ENCODE measurements around the gene ELAVL2.

Gene ELAVL2

DNA sequence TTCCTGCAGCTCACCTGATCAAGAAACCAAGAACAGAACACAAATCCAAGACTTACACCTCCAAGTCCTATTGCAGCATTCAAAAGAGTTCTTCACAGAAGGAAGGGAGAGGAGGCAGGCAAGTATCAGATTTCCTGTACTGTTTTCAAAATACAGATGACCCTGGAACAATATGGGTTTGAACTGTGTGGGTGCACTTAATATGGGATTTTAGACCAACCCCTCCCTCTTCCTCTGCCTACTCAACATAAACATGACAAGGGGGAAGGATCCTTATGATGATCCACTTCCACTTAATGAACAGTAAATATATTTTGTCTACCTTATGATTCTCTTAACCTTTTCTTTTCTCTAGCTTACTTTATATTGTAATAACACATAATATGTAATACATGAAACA lies 104.6 kb downstream of the ELAVL2 start:
- no peak for DNase-seq

- DNase-seq = no peak
Observed at GRCh38 chr9:23717505-23717904, 108.5 kb downstream of the ELAVL2 start.

DNA sequence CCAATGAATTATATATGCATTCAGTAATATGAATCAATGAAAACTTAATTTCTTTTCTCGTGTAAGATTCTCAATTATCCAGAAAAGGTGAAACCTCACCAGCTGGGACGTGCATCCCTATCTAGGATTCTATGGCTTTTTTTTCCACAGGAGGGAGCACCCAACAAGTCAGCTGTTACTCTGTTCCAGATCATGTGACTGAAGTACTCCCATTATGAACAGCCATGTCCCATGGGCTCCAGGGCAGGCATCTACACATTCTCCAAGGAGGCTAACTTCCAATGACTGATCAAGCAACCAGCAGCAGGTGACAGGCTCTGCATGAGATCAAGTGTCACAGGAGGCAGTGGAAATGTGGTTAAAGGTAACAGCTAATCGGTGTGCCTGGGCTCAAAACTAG lies 118.8 kb downstream of the ELAVL2 start:
- no peak for DNase-seq

DNA sequence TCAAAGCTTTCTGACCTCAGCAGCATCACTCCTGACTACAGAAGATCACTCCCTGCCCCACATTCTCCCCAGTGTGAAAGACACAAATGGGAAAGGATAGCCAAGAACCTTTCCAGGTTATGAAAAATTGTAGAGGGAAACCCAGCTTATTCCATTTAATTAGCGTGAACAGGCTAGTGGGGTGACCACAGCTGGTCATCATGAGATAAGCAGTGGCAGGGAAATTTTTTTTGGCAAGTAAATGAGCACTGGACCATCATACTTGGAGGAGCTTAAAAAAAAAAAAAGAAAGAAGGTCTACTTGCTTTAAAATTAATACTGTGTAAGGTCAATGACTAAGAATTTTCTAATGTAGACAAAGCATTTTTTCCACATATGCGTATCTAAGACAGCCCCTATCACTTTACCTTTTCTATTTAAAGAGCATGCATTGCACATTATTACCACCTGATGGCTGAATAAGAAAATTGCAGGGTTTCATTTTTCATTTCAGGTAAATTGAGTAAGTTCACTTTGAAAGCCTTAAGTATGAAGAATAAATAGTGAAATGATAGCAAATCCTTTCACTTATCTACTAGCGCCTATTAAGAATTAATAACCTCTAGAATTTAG lies 123.6 kb downstream of the ELAVL2 start:
- no peak for DNase-seq

GRCh38 chr9:23701291-23701690 lies 124.7 kb downstream of the ELAVL2 start:
- no peak for DNase-seq

DNA sequence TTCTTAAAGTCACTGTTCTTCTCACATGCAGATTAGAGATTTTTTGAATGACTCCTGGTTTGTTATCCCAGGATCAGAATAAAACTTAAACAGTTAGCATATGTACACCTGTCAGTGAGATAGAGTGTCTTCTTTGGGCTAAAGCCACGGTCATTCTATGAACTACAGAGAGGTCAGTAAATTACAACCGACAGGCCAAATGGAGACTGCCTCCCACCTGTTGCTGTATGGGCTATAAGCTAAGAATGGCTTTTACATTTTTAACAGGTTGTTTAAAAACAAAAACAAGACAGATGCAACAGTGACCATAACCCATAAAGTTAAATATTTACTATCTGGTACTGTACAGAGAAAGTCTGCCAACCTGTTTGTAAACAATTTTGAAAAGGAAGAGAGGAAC lies 125.7 kb downstream of the ELAVL2 start:
- DNase-seq = no peak

GRCh38 chr9:23698161-23698560 lies 127.9 kb downstream of the ELAVL2 start:
- DNase-seq = no peak

- DNase-seq = no peak
Observed at GRCh38 chr9:23695572-23695971, 130.5 kb downstream of the ELAVL2 start.

- DNase-seq = no peak
Observed at GRCh38 chr9:23693374-23693773, 132.7 kb downstream of the ELAVL2 start.

DNA sequence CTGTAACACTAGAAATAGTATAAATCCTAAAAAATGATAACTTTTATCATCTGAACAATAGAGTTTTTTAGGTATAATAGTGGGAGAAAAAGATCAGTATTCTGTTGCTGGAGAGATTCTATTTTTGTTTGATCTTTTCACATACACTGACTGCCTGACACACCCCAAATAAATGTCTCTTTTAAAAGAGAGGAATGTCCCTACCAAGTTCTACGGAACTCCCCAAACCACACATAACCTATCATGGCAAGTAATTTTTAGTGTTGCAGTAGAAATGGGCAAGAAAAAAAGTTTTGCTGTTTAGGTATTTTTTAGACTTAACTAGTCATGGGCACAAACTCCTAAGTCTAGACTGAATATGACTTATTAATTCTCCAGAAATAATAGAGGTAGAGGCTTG lies 139.1 kb downstream of the ELAVL2 start:
- no peak for DNase-seq

DNA sequence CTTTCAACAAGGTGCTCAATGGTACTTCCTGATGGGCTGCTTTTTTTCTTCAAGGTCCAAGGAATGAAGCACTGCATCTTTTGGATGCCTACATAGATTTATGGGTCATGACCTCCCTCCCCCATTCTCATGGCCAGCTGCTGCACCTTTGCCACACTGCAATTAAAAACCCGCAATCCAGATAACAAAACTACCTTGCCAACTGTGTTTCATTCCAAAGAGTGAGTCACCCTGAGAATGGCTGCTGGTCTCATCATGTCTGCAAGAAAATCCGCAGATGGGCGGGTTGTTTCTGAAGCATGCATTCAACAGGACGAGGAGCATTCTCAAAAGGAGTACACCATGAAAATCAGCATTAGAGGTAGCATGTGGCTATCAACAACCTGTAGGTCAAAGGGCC lies 139.8 kb downstream of the ELAVL2 start:
- DNase-seq = no peak

GRCh38 chr9:23683611-23684061 lies 142.4 kb downstream of the ELAVL2 start:
- DNase-seq = no peak

DNA sequence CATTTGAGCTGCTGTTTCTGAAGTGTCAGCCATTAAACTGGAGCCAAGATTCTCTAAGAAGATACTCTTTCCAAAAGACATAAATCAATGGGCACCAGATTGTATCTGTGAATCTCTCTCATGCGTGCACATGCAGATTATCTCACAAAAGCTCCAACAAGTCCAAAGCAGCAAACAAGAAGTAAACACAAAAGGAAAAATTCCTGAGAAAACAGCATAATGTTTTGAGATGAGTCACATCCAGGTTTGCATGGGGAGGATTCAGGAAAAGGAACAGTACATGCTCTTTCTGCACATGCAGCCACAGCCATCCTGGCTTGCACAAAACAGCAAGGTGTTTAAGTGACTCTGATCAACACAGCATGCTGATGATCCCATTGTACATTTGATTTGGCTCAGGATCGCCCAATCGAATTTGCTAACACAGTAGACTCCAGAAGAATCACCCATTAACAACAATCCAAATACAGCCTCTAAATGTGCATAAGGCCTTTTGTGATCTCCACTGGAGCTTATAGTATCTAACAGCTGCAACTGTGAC lies 143.1 kb downstream of the ELAVL2 start:
- no peak for DNase-seq

DNA sequence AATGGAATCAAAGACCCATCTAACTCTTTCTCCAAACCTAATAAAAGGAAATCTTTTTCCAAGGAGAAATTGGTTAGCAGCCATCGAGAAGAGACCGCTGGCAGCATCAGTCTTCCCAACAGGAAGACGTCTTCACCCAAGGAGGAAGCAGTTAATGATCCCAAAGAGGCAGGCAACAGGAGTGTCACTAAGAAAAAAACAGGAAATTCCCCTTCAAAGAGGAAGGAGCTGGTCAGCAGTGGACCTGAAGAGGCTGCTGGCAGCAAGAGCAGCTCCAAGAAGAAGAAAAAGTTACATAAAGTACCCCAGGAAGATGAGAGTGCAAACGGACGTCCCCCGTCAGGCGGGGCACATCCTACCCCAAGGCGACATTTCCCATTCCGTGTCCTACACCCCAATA lies 143.7 kb downstream of the ELAVL2 start:
- no peak for DNase-seq

DNA sequence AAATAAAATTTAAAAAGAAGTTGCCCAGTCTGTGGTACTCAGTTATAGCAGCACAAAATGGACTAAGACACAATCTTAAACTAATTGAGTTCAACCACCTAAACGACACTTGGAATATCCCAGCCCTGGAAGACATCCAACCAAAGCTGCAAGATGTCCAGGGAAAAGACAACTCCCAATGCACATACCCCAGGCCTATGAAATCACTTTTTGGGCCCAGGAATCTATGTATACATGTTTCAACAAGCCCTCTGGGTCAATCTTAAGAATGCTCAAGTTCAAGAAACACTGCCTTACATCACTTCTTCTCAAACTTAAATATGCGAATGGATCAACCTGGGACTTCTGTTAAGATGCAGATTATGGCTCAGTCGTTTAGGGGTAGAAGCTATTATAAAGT lies 148.6 kb downstream of the ELAVL2 start:
- no peak for DNase-seq

- no peak for DNase-seq
Observed at GRCh38 chr9:23674016-23674585, 151.9 kb downstream of the ELAVL2 start.

DNA sequence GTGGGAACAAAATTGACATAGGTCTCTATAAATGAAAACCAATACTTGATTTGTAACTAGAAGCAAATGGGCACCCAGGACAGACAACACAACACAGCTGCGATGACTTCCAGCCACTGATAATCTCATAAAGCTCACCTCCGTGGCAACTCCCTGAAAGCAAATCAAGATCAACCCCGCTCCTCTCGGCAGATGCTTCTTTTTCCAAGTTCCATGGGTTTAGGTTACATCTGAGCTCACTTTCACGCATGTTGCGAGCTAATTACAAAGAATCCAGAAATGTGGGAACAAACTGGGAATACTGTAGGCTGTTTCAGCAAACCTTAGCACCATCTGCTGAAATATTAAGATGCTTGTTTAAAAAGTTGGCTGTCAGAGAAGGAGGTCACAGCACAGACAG lies 153.9 kb downstream of the ELAVL2 start:
- DNase-seq = no peak

GRCh38 chr9:23669776-23670175 lies 156.3 kb downstream of the ELAVL2 start:
- DNase-seq = no peak

DNA sequence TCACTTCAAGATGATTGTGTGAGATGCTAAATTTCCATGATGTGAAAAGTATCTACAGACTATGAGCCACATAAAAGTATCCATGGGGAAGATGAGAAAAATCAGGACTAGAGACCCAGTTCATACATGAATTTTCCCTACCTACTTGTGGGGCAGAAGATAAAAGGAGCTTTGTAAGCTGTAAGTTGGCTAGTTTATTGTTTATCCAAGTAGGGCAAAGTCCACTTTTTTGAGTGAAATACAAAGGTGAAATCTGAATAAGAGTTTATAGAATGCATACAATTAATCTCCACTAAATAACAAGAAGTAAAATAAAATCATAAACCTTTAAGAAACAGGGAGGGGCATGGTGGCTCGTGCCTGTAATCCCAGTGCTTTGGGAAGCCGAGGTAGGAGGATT lies 160.4 kb downstream of the ELAVL2 start:
- no peak for DNase-seq

- no peak for DNase-seq
Observed at GRCh38 chr9:23665051-23665450, 161.0 kb downstream of the ELAVL2 start.

DNA sequence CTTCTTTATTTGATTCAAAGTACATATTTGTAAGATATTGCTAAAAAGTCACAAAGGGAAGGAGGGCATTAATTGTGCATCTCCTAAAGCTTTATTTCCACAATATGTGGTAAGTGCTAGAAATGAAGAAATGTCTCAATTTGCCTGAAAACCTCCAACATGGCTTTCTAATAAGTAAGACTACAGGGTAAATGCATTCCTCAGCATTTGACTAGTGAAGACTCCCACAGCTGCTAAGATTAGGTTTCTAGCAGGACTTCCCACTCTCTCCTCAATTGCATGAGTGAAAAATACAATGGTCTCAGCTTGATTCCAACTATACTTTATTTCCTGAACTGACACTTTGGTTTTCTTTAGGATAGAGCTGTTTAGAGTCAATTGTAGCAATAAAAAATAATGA lies 162.1 kb downstream of the ELAVL2 start:
- no peak for DNase-seq

- no peak for DNase-seq
Observed at GRCh38 chr9:23663536-23663935, 162.5 kb downstream of the ELAVL2 start.

DNA sequence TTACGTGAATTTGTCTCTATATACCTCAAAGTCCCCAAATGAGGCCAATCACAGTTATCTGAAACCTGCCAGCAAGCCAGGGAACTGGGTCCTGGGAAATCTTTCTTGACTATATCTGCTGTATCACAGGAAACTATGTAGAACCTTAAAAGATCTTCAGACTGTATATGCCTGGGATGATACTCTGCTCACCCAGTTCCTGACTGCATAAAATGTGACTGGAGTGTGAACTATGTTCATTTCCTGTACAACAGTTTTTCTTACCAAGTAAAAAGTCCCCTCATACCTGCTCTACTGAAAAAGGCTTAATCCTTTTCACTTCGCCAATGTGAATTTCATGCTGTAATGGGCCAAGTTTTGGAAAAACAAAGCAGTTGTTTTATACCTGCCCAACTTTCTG lies 162.9 kb downstream of the ELAVL2 start:
- DNase-seq = no peak

GRCh38 chr9:23662320-23662719 lies 163.7 kb downstream of the ELAVL2 start:
- DNase-seq = no peak
